ENCODE results near the gene DSP.
A peak's percentile ranks its signal among the peaks of the same experiment; 100 is the strongest.

DSP gene, protein sequence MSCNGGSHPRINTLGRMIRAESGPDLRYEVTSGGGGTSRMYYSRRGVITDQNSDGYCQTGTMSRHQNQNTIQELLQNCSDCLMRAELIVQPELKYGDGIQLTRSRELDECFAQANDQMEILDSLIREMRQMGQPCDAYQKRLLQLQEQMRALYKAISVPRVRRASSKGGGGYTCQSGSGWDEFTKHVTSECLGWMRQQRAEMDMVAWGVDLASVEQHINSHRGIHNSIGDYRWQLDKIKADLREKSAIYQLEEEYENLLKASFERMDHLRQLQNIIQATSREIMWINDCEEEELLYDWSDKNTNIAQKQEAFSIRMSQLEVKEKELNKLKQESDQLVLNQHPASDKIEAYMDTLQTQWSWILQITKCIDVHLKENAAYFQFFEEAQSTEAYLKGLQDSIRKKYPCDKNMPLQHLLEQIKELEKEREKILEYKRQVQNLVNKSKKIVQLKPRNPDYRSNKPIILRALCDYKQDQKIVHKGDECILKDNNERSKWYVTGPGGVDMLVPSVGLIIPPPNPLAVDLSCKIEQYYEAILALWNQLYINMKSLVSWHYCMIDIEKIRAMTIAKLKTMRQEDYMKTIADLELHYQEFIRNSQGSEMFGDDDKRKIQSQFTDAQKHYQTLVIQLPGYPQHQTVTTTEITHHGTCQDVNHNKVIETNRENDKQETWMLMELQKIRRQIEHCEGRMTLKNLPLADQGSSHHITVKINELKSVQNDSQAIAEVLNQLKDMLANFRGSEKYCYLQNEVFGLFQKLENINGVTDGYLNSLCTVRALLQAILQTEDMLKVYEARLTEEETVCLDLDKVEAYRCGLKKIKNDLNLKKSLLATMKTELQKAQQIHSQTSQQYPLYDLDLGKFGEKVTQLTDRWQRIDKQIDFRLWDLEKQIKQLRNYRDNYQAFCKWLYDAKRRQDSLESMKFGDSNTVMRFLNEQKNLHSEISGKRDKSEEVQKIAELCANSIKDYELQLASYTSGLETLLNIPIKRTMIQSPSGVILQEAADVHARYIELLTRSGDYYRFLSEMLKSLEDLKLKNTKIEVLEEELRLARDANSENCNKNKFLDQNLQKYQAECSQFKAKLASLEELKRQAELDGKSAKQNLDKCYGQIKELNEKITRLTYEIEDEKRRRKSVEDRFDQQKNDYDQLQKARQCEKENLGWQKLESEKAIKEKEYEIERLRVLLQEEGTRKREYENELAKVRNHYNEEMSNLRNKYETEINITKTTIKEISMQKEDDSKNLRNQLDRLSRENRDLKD (N-terminal part only)

DNA sequence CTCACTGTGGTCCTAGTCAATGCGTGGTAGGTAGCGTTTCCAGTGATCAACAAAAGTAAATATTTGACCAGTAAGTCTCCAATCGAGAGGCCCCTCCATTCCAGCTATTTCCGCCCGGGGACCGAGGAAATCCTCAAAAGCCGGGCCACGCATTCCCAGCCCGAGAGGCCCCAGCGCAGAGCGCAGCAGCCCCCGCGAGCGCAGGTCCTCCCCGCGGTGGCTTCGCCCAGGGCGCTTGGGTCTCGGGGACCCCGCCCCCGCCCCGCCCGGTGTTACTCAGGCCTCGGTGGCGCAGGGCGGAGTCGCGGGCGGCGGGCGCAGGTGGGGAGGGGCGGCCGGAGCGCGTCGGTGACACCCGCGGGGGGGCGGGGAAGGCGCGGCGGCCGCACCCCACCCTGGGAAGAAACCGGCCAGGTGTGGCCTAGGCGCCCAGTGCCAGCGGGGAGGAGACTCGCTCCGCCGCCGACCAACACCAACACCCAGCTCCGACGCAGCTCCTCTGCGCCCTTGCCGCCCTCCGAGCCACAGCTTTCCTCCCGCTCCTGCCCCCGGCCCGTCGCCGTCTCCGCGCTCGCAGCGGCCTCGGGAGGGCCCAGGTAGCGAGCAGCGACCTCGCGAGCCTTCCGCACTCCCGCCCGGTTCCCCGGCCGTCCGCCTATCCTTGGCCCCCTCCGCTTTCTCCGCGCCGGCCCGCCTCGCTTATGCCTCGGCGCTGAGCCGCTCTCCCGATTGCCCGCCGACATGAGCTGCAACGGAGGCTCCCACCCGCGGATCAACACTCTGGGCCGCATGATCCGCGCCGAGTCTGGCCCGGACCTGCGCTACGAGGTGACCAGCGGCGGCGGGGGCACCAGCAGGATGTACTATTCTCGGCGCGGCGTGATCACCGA, at the start of gene DSP:
TSS of gene DSP (plus strand) at position 497 of the 890 bp plus-strand sequence. CDS start at position 742, 245 bp downstream.
- Histone ChIP-seq H3K27me3 (peaks cover 0 to 54% of the 10 kb centered on the region in 2 donors), H3K27ac (peak within 1 kb of the TSS in 1 of 2 donors; percentile 8), H3K9me3 (no peaks in the 10 kb centered on the region), H3K4me3 (peak within 1 kb of the TSS; percentile 47 to 53), H3K4me1 (peaks cover 0 to 27% (median 24%) of the 10 kb centered on the region in 4 donors), H3K36me3 (no peaks in the 10 kb centered on the region)
- TF ChIP-seq, protein P1, sequence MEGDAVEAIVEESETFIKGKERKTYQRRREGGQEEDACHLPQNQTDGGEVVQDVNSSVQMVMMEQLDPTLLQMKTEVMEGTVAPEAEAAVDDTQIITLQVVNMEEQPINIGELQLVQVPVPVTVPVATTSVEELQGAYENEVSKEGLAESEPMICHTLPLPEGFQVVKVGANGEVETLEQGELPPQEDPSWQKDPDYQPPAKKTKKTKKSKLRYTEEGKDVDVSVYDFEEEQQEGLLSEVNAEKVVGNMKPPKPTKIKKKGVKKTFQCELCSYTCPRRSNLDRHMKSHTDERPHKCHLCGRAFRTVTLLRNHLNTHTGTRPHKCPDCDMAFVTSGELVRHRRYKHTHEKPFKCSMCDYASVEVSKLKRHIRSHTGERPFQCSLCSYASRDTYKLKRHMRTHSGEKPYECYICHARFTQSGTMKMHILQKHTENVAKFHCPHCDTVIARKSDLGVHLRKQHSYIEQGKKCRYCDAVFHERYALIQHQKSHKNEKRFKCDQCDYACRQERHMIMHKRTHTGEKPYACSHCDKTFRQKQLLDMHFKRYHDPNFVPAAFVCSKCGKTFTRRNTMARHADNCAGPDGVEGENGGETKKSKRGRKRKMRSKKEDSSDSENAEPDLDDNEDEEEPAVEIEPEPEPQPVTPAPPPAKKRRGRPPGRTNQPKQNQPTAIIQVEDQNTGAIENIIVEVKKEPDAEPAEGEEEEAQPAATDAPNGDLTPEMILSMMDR (IDR thresholded peaks at IDR 0.05), result no peak
- intact Hi-C loops (cut with DNase I; ENCODE audit: low total_unique reads), result no loop called here
- no peak for DNase-seq

DNA sequence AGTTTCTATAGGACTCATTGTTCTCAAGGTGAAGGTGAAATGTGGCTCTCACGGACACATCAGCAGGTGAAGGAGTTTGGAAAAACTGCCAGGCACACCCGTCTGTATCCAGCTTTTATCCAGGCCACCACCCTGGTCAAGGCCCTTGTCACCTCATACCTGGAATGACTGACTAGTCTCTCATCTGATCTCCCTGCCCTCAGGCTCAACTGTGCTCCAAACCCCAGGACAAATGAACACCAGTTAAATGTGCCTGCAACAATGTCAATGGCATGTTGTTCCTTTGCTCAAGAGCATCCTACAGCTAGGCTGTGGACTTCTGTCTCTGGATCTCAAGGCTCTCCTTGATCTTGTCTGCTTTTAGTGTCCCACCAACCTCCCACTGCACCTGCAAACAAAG, 47.6 kb upstream of the DSP start:
- TF ChIP-seq, protein P1 (IDR thresholded peaks at IDR 0.05), result no peak
- Histone ChIP-seq H3K27me3 (no peaks in the 10 kb centered on the region), H3K27ac (no peak overlapping the region), H3K9me3 (no peaks in the 10 kb centered on the region), H3K36me3 (no peaks in the 10 kb centered on the region), H3K4me3 (no peak overlapping the region), H3K4me1 (no peaks in the 10 kb centered on the region)
- intact Hi-C loops (cut with DNase I; ENCODE audit: low total_unique reads), result no loop called here
- no peak for DNase-seq

DNA sequence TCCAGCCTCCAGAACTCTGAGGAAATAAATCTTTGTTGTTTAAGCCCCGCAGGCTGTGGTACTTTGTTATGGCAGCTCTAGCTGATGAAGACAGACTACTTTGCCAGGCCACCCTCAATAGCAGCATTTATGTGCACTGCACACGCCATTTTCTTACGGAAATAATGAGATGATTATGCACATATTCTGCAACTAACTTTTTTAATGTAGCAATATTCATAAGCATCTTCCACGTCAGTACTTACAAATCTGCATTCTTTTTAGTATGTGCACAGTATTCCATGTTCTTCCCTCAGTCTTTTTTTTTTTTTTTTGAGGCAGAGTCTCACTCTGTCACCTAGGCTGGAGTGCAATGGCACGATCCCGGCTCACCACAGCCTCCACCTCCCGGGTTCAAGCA, 46.8 kb upstream of the DSP start:
- Histone ChIP-seq H3K9me3 (no peaks in the 10 kb centered on the region), H3K4me3 (no peak overlapping the region), H3K27me3 (no peaks in the 10 kb centered on the region), H3K4me1 (no peaks in the 10 kb centered on the region), H3K27ac (no peak overlapping the region), H3K36me3 (no peaks in the 10 kb centered on the region)
- TF ChIP-seq, protein P1 (IDR thresholded peaks at IDR 0.05), result no peak
- intact Hi-C loops (cut with DNase I; ENCODE audit: low total_unique reads), result no loop called here
- no peak for DNase-seq

DNA sequence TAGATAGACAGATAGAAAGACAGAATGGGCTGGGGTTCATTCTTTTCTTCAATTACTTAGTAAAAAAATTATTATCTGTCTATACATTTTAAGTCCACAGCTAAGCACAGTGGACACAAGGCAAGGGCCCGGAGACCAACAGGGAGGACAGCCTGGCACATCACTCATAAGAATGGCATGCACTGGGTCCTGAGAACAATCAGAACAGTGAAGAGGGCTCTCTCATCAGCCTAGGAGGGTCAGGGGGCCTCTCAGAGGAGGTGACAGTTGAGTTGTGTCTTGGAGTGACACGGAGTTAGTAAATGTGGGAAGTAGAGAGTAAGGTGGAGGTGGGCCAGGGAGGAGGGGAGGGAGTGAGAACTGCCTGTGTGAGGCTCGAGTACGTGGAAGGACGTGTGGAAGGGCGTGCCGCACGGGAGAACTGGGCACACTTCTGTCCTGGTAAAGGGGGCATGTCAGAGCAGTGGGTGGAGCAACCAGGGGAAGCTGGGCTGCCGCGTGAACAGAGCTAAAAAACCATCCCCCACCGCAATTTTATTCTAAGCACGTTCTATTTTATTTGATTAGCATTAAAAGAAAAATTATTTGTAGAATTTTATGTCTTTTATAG, 45.1 kb upstream of the DSP start:
- no peak for DNase-seq
- H3K27ac ChIP-seq, result no peak overlapping the region
- no peaks in the 10 kb centered on the region for H3K4me1 ChIP-seq
- H3K9me3 ChIP-seq, result no peaks in the 10 kb centered on the region
- no peak overlapping the region for H3K4me3 ChIP-seq
- no peaks in the 10 kb centered on the region for H3K27me3 ChIP-seq
- TF ChIP-seq, protein P1 (IDR thresholded peaks at IDR 0.05), result no peak
- intact Hi-C loops (cut with DNase I; ENCODE audit: low total_unique reads), result no loop called here
- no peaks in the 10 kb centered on the region for H3K36me3 ChIP-seq
